ENCODE results near the gene BCL2L1. TPM values are rescaled to one million over a fixed set of nuclear protein-coding genes. Genes with fewer than 3 reads are reported as not detected.

BCL2L1 gene
- total RNA-seq, 6 experiments from 2014 or later, result 111 to 122 (median 117) TPM

DNA sequence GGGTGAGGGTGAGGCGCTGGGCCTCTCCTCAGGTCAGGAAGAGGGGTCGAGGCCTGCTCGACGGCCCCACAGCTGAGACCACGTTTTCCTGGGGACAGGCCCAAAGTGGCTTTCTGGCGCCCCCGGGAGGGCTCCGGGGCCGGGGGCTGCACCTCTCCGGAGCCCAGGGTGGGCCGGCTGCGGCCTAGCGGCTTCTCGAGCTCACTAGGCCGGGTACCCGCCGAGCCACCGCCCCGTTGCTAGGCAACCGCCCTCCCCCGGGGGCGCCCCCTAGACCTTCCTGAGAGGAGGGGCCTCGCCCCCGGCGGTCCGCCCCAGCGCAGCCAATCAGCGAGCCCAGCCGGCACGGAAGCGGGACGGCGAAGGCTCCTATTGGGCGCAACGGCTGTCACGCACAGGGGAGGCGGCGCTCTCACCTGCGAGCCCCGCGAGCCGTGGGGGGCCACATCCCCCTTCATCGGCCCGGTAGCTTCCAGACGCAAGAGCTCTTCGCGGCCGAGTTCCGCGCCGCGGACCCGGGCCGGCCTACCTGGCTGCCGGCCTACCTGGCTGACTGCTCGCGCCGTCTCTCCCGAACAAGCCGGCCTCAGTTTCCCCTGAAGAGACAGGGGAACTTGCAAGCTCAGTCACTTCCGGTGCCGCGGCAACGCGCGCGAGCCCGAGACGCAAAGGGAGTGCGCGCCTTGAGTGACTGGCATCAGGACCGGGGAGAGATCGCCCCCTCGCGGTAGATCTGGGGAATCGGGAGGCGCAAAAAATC is 831 bp upstream of the BCL2L1 start:
- Mint-ChIP-seq H3K36me3 (ENCODE audit: low read depth) (peaks cover 37% of the 10 kb centered on the region), H3K27ac (peak overlapping the region; percentile 98), H3K4me1 (ENCODE audit: low read depth) (peaks cover 66% of the 10 kb centered on the region), H3K9me3 (no peaks in the 10 kb centered on the region), H3K27me3 (ENCODE audit: insufficient read depth) (no peaks in the 10 kb centered on the region; the same call in 1 of the 2 replicates), H3K4me3 (peak overlapping the region; percentile 88)
- TF ChIP-seq, protein P1, sequence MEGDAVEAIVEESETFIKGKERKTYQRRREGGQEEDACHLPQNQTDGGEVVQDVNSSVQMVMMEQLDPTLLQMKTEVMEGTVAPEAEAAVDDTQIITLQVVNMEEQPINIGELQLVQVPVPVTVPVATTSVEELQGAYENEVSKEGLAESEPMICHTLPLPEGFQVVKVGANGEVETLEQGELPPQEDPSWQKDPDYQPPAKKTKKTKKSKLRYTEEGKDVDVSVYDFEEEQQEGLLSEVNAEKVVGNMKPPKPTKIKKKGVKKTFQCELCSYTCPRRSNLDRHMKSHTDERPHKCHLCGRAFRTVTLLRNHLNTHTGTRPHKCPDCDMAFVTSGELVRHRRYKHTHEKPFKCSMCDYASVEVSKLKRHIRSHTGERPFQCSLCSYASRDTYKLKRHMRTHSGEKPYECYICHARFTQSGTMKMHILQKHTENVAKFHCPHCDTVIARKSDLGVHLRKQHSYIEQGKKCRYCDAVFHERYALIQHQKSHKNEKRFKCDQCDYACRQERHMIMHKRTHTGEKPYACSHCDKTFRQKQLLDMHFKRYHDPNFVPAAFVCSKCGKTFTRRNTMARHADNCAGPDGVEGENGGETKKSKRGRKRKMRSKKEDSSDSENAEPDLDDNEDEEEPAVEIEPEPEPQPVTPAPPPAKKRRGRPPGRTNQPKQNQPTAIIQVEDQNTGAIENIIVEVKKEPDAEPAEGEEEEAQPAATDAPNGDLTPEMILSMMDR (IDR thresholded peaks at IDR 0.05), result peak; percentile 96
- DNase-seq, result peak; percentile 95

DNA sequence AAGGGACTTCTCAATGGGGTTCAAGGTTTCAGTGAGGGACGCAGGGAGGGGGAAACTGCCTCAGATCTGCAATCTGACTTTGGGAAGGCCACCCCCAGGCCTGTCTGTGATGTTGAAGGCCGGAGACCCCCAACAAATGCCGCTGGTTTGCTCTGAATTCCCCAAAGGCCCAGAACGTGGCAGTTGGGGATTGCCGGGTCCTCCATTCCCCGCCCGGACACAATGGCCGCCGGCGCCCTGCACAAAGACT is 326 bp upstream of the BCL2L1 start:
- Mint-ChIP-seq H3K4me1 (ENCODE audit: low read depth) (peaks cover 65% of the 10 kb centered on the region), H3K9me3 (no peaks in the 10 kb centered on the region), H3K36me3 (ENCODE audit: low read depth) (peaks cover 40% of the 10 kb centered on the region), H3K27ac (peak overlapping the region; percentile 98), H3K4me3 (peak overlapping the region; percentile 88), H3K27me3 (ENCODE audit: insufficient read depth) (no peaks in the 10 kb centered on the region; the same call in 1 of the 2 replicates)
- TF ChIP-seq, protein P1 (IDR thresholded peaks at IDR 0.05), result no peak; the same call in 1 of the 2 replicates
- DNase-seq, result no peak

DNA sequence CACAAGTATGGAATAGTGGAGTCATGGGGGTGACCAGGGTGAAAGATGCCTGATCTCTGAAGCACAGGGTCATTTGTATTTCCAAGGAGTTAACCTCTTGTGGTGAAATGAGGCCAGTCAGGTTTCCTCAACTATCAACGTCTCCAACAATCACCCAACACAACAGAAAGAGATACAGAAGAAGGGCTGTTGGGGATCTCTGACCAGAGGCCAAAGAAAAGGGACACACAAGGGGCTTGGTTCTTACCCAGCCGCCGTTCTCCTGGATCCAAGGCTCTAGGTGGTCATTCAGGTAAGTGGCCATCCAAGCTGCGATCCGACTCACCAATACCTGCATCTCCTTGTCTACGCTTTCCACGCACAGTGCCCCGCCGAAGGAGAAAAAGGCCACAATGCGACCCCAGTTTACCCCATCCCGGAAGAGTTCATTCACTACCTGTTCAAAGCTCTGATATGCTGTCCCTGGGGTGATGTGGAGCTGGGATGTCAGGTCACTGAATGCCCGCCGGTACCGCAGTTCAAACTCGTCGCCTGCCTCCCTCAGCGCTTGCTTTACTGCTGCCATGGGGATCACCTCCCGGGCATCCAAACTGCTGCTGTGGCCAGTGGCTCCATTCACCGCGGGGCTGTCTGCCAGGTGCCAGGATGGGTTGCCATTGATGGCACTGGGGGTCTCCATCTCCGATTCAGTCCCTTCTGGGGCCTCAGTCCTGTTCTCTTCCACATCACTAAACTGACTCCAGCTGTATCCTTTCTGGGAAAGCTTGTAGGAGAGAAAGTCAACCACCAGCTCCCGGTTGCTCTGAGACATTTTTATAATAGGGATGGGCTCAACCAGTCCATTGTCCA is 1.0 kb downstream of the BCL2L1 start:
- Mint-ChIP-seq H3K4me1 (ENCODE audit: low read depth) (peaks cover 65% of the 10 kb centered on the region), H3K36me3 (ENCODE audit: low read depth) (peaks cover 53% of the 10 kb centered on the region), H3K27ac (peak overlapping the region; percentile 98), H3K4me3 (peak overlapping the region; percentile 88), H3K27me3 (ENCODE audit: insufficient read depth) (no peaks in the 10 kb centered on the region; the same call in 1 of the 2 replicates), H3K9me3 (no peaks in the 10 kb centered on the region)
- TF ChIP-seq, protein P1 (IDR thresholded peaks at IDR 0.05), result no peak
- no peak for DNase-seq

DNA sequence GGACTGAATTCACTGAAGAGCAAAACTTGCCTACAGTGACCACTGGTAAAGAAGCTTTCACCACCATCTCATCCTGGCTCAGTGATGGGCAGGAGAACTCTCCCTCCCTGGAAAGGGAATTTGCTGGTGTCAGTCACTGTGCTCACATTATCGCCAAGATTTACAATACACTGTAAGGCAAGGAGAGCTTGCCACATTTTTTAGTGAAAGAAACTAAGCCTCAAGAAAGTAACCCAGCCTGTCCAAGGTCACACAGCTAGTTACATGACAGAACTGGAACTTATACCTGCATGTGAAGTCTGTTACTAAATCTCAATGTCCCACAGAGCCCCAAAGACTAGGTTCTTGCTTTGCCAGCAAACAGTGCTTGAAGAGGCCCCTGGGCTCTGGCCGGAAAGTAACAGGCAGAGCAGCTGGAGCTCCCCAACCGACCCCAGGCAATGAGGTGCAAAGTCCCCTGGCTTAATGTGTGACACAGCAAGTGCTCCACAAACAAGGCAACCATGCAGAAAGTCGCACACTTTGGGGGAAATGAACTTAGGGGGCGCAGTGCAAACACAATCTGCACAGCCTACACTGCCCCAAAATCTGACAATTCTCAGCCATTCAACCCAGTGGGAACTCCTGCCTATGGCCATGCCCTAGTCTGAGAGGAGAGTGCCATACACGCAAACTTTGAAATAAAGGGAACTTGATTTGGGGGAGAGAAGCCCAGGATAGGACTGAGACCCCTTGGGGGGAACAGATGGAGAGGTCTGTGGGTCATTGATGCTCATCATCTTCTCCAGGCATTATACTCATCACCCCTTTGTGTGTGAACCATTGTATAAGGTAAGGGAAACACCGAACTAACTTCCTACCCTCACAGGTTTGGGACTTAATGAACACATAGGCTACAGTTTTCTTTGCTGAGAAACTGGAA is 1.9 kb downstream of the BCL2L1 start:
- Mint-ChIP-seq H3K36me3 (ENCODE audit: low read depth) (peaks cover 62% of the 10 kb centered on the region), H3K4me1 (ENCODE audit: low read depth) (peaks cover 71% of the 10 kb centered on the region), H3K4me3 (peak overlapping the region; percentile 88), H3K9me3 (no peaks in the 10 kb centered on the region), H3K27ac (peak overlapping the region; percentile 98), H3K27me3 (ENCODE audit: insufficient read depth) (no peaks in the 10 kb centered on the region; the same call in 1 of the 2 replicates)
- DNase-seq, result no peak
- TF ChIP-seq, protein P1 (IDR thresholded peaks at IDR 0.05), result peak; percentile 41; the same call in 1 of the 2 replicates

All from HFFc6 (cell line).